SJCRH30 (cell line): ENCODE measurements around the gene SVIL. TPM values are rescaled to one million over a fixed set of nuclear protein-coding genes. Genes with fewer than 3 reads are reported as not detected.

Experiments used
- DNase-seq, 2 experiments: peaks; one replicate each; pipeline ENCODE4 v3.0.0-alpha.2; 2015 to 2020
- H3K27ac ChIP-seq: fragments of 250-450 bp; sonication (Bioruptor Pico); 2 replicates; pipeline ENCODE4 v1.5.1; 2020; ENCODE audit warnings: mild to moderate bottlenecking, moderate library complexity
- H3K27me3 ChIP-seq: fragments of 250-450 bp; sonication (Bioruptor Pico); 2 replicates; pipeline ENCODE4 v1.5.1; 2020; ENCODE audit warnings: mild to moderate bottlenecking, moderate library complexity
- H3K36me3 ChIP-seq: fragments of 250-450 bp; sonication (Bioruptor Pico); 2 replicates; pipeline ENCODE4 v1.5.1; 2020; ENCODE audit warnings: mild to moderate bottlenecking, moderate library complexity
- H3K4me1 ChIP-seq: fragments of 250-450 bp; sonication (Bioruptor Pico); 2 replicates; pipeline ENCODE4 v1.5.1; 2020; ENCODE audit warnings: mild to moderate bottlenecking, moderate library complexity
- H3K4me3 ChIP-seq: fragments of 250-450 bp; sonication (Bioruptor Pico); 2 replicates; pipeline ENCODE4 v1.5.1; 2020; ENCODE audit warnings: mild to moderate bottlenecking, moderate library complexity
- H3K9me3 ChIP-seq: fragments of 250-450 bp; sonication (Bioruptor Pico); replicated peaks from 2 replicates; pipeline ENCODE4 v1.5.1; 2020; ENCODE audit warnings: mild to moderate bottlenecking, moderate library complexity
- total RNA-seq: library from RNA; depleted of rRNA; stranded (reverse); fragments of >200 nt; shearing (Covaris generic); gene quantifications from 2 replicates; pipeline ENCODE4 v1.2.3, GENCODE V29; 2014; rRNA removed

SVIL gene
- 42.5 and 65.0 TPM in 2 replicates for total RNA-seq

GRCh38 chr10:29634764-29635625 lies at the start of gene SVIL:
SVIL (minus strand) TSS chr10:29634971; CDS start chr10:29555058, 79,913 bp downstream.
- Histone ChIP-seq H3K4me1 (peaks cover 23% of the 10 kb centered on the region), H3K36me3 (no peaks in the 10 kb centered on the region), H3K9me3 (no peaks in the 10 kb centered on the region), H3K4me3 (peak within 1 kb of the TSS; percentile 68), H3K27me3 (no peaks in the 10 kb centered on the region), H3K27ac (peak within 1 kb of the TSS; percentile 92)
- DNase-seq, result peak; percentile 92 to 97

- Histone ChIP-seq H3K9me3 (peaks cover 5% of the 10 kb centered on the region; the same call in 1 of the 2 replicates), H3K27me3 (no peaks in the 10 kb centered on the region), H3K4me3 (no peak overlapping the region), H3K36me3 (peaks cover 3% of the 10 kb centered on the region; the same call in 1 of the 2 replicates), H3K27ac (no peak overlapping the region), H3K4me1 (no peaks in the 10 kb centered on the region)
- no peak for DNase-seq
Observed at GRCh38 chr10:29681676-29682448, 47.1 kb upstream of the SVIL start.

GRCh38 chr10:29680091-29680490 lies 45.3 kb upstream of the SVIL start:
- no peaks in the 10 kb centered on the region; the same call in 1 of the 2 replicates for H3K36me3 ChIP-seq
- DNase-seq, result no peak
- H3K9me3 ChIP-seq, result peaks cover 7% of the 10 kb centered on the region; the same call in 1 of the 2 replicates
- H3K27ac ChIP-seq, result no peak overlapping the region
- no peak overlapping the region for H3K4me3 ChIP-seq
- H3K4me1 ChIP-seq, result no peaks in the 10 kb centered on the region
- no peaks in the 10 kb centered on the region for H3K27me3 ChIP-seq

- Histone ChIP-seq H3K9me3 (peaks cover 7% of the 10 kb centered on the region; the same call in 1 of the 2 replicates), H3K27ac (no peak overlapping the region), H3K4me1 (no peaks in the 10 kb centered on the region), H3K36me3 (no peaks in the 10 kb centered on the region; the same call in 1 of the 2 replicates), H3K27me3 (no peaks in the 10 kb centered on the region), H3K4me3 (no peak overlapping the region)
- DNase-seq, result no peak
Observed at GRCh38 chr10:29676732-29677131, 42.0 kb upstream of the SVIL start.

GRCh38 chr10:29675984-29676383 lies 41.2 kb upstream of the SVIL start:
- H3K9me3 ChIP-seq, result peaks cover 7% of the 10 kb centered on the region; the same call in 1 of the 2 replicates
- no peaks in the 10 kb centered on the region for H3K4me1 ChIP-seq
- DNase-seq, result no peak
- no peaks in the 10 kb centered on the region; the same call in 1 of the 2 replicates for H3K36me3 ChIP-seq
- no peak overlapping the region for H3K27ac ChIP-seq
- no peak overlapping the region for H3K4me3 ChIP-seq
- no peaks in the 10 kb centered on the region for H3K27me3 ChIP-seq

GRCh38 chr10:29671968-29672367 lies 37.2 kb upstream of the SVIL start:
- H3K27me3 ChIP-seq, result no peaks in the 10 kb centered on the region
- H3K4me3 ChIP-seq, result no peak overlapping the region
- H3K9me3 ChIP-seq, result peaks cover 3% of the 10 kb centered on the region; the same call in 1 of the 2 replicates
- H3K27ac ChIP-seq, result no peak overlapping the region
- no peaks in the 10 kb centered on the region for H3K4me1 ChIP-seq
- H3K36me3 ChIP-seq, result no peaks in the 10 kb centered on the region
- DNase-seq, result no peak

GRCh38 chr10:29671228-29671780 lies 36.5 kb upstream of the SVIL start:
- H3K36me3 ChIP-seq, result no peaks in the 10 kb centered on the region
- no peaks in the 10 kb centered on the region for H3K4me1 ChIP-seq
- H3K9me3 ChIP-seq, result no peaks in the 10 kb centered on the region; the same call in 1 of the 2 replicates
- no peak overlapping the region for H3K4me3 ChIP-seq
- no peak overlapping the region for H3K27ac ChIP-seq
- DNase-seq, result no peak
- no peaks in the 10 kb centered on the region for H3K27me3 ChIP-seq

GRCh38 chr10:29670761-29671160 lies 36.0 kb upstream of the SVIL start:
- Histone ChIP-seq H3K4me3 (no peak overlapping the region), H3K4me1 (no peaks in the 10 kb centered on the region), H3K36me3 (no peaks in the 10 kb centered on the region), H3K27ac (no peak overlapping the region), H3K9me3 (no peaks in the 10 kb centered on the region; the same call in 1 of the 2 replicates), H3K27me3 (no peaks in the 10 kb centered on the region)
- no peak for DNase-seq

GRCh38 chr10:29669149-29669548 lies 34.4 kb upstream of the SVIL start:
- H3K27ac ChIP-seq, result no peak overlapping the region
- H3K4me1 ChIP-seq, result no peaks in the 10 kb centered on the region

GRCh38 chr10:29668628-29669027 lies 33.9 kb upstream of the SVIL start:
- Histone ChIP-seq H3K27ac (no peak overlapping the region), H3K9me3 (no peaks in the 10 kb centered on the region; the same call in 1 of the 2 replicates), H3K4me3 (no peak overlapping the region), H3K4me1 (no peaks in the 10 kb centered on the region), H3K27me3 (no peaks in the 10 kb centered on the region), H3K36me3 (no peaks in the 10 kb centered on the region)
- no peak for DNase-seq

More at GRCh38 chr10:29669149-29669548, 34.4 kb upstream of the SVIL start:
- no peak for DNase-seq
- Histone ChIP-seq H3K27me3 (no peaks in the 10 kb centered on the region), H3K9me3 (no peaks in the 10 kb centered on the region; the same call in 1 of the 2 replicates), H3K4me3 (no peak overlapping the region), H3K36me3 (no peaks in the 10 kb centered on the region)

- H3K27ac ChIP-seq, result no peak overlapping the region
- H3K9me3 ChIP-seq, result no peaks in the 10 kb centered on the region; the same call in 1 of the 2 replicates
- H3K27me3 ChIP-seq, result no peaks in the 10 kb centered on the region
- no peaks in the 10 kb centered on the region for H3K4me1 ChIP-seq
- no peak overlapping the region for H3K4me3 ChIP-seq
- no peak for DNase-seq
- no peaks in the 10 kb centered on the region for H3K36me3 ChIP-seq
Observed at GRCh38 chr10:29667191-29667590, 32.4 kb upstream of the SVIL start.

GRCh38 chr10:29666201-29666600 lies 31.4 kb upstream of the SVIL start:
- Histone ChIP-seq H3K4me1 (no peaks in the 10 kb centered on the region), H3K27ac (no peak overlapping the region), H3K4me3 (no peak overlapping the region), H3K27me3 (no peaks in the 10 kb centered on the region), H3K36me3 (no peaks in the 10 kb centered on the region), H3K9me3 (no peaks in the 10 kb centered on the region; the same call in 1 of the 2 replicates)
- DNase-seq, result no peak

- Histone ChIP-seq H3K36me3 (no peaks in the 10 kb centered on the region), H3K27ac (no peak overlapping the region), H3K9me3 (no peaks in the 10 kb centered on the region), H3K4me3 (no peak overlapping the region), H3K4me1 (peaks cover 16% of the 10 kb centered on the region), H3K27me3 (no peaks in the 10 kb centered on the region)
- no peak for DNase-seq
Observed at GRCh38 chr10:29663718-29664117, 28.9 kb upstream of the SVIL start.
